Measurements from ENCODE around the gene LAMC3.

LAMC3 gene

DNA sequence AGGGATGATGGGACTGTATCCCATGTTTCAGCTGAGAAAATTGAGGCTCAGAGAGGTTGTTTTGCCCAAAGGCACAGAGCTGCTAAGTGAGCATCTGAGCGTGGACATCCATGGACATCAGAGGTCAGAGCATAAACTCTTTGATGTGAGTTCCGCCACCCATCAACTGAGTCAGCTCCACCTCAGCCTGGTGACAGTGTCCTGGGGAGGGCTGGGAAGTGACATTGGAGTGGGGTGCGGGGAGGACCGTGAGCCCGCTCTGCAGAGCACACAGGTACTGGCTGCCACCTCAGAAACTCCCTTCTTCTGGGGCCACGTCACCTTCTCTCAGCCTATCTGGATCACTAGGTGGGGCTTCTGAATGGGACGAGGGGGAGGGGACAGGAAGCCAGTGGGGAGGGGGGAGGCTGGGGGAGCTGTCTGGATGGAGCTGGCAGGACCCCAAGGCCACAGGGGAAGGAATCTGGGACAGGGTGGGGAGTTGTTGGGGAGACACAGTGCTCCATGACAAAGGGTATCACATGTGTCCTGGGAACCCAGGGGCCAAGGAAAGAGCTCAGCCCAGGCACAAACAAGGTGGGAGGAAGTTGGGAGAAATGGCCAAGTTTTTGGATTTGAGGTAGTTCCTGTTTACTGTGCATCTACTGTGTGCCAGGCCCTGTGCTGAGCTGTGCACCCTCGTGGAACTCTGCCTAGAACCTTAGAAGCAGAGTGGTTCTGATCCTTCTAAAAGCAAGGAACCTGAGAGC, 2.5 kb downstream of the LAMC3 start:
- no peak for DNase-seq (ENCODE audit: low spot score)

DNA sequence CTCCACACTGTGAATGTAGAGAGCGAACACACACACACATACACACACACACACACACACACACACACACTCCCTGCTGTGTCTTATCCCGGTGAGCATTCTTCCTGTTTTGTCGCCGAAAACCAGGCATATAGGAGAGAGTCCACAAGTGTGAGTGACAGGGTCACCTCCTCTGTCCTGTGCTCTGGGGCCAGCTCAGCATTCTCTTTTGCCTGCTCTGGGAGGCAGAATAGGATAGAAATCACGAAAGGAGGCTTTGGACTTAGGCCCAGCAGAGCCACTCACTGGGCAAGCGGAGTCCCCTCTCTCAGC, 3.0 kb downstream of the LAMC3 start:
- DNase-seq (ENCODE audit: low spot score), result no peak

DNA sequence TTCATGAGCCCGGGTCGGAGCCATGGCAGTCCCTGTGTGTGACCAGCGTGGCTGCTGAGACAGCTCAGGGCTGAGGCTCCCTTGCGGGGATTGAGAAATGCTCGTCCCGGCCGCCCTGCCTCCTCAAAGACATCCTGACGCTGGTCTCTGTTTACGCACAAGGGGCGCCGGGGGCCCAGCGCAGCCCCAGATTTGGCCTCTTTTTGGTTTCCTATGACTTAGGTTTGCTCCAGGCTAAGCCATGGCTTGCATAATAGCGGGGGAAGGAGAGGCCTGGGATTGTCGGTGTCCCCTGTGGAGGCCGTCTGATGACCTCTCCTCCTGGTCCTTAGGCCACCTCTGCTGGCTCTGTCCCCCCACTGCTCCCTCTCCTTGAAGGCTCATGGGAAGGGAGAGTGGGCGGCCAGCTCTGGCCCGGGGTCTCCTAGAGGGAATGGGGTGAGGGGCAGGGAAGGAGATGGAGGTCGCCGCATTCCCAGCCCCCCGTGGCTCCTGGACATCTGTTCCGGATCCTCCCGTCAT, 3.5 kb downstream of the LAMC3 start:
- DNase-seq (ENCODE audit: low spot score), result no peak

DNA sequence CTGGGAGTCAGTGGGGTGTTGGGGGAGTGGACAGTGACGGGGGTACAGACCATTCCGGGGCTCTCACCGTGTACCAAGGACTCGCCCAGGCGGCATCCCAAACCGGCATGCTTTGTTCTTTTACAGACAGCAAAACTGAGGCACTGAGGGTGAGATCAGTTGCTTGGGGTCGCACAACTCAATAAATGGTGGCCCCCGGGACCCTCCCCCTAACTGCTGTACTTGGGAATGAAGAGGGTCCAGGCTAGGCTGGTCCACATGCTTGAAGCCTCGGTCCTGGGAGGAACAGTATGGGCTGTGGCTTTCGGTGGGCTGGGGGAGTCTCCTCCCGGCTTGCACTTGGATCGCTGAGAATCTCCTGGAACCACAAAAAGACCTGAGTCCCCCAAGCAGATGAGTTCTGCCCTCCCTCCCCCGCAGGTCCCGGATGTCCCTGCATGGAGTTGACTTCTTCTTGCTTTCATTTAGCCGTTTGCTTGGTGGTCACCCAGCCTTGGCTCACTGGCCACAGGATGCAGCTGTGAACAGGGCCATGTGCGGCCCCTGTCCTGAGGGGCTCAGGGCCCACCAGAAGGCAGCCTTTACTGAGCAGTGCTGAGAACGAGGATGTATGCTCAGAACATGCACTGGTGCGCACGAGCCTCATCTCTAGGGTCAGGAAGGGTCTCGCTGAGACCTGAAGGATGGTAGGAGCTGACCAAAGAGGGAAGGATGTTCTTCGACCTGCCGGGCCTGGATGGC, 4.2 kb downstream of the LAMC3 start:
- no peak for DNase-seq (ENCODE audit: low spot score)

DNA sequence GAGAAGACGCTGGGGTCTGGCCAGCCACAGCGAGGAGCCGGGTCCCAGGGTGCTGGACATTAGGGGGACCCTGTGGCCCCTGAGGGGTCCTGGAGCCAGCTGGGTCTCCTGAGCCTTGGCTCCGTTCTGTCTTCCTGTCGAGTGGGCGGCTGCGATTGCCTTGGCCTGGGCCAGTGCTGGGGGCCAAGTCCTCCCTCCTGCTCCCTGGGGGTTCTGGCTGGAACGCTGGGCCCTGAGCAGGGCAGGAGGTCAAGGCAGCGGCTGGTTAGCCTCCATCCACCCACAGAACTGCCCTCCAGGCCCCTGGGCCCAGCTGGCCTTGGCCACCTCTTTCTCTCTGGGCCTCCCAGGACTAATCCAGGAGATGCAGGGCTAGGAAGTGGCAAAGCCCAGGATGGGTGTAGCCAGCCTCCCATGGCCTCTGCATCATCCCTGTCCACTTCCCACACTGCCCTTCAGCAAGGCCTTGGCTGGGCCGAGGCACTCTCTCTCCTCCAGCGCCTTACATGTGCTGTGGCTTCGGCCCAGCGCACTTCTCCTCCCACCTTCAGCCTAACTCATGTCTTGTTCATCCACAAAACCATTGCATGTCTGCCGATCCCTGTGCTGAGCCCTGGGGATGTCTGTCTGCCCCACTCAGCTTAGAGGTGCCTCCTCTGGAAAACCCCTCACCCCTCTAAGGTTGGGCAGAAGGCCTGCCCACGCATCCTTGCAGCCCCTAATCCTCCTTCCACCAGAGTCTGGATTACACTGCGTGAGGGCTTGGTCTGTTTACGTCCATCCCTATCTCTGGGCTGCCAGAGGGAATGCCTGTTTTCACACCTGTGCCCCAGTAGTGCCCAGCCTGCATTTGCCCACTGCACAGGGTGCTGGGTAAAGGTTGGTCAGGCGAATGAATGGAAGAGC, 5.0 kb downstream of the LAMC3 start:
- no peak for DNase-seq (ENCODE audit: low spot score)

DNA sequence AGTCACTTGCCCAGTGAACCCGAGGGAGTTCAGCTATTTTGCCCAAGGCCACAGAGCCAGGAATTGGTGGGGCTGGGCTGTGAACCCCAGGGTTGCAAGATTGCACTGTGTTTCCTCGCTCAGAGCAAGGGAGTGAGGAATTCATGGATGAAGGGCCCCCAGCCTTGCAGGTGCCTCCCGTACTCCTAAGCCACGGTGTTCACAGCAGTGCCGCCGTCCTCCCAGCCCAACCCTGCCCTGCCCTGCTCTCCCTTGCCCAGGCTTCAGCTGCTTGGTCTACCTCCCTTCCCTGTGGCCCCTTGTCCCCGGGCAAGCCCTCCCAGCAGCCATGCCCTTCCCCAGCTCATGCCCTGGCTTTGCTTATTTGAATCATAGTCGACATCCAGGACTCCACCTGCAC, 6.1 kb downstream of the LAMC3 start:
- DNase-seq (ENCODE audit: low spot score), result no peak

DNA sequence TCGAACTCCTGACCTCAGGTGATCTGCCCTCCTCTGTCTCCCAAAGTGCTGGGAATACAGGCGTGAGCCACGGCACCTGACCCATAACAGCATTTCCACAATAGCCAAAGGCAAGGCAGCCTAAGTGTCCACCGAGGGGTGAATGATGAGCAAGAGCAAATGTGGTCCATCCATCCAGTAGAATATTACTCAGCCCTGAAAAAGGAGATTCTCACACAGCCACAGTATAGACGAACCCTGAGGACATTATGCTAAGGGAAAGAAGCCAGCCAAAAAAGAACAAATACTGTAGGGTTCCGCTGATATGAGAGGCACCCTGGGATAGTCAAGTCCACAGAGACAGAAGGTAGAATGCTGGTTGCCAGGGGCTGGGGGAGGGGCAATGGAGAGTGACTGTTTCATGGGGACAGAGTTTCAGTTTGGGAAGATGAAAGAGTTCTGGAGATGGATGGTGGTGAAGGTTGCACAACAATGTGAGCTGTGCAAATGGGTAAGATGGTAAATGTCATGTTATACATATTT, 7.0 kb downstream of the LAMC3 start:
- DNase-seq (ENCODE audit: low spot score), result no peak

DNA sequence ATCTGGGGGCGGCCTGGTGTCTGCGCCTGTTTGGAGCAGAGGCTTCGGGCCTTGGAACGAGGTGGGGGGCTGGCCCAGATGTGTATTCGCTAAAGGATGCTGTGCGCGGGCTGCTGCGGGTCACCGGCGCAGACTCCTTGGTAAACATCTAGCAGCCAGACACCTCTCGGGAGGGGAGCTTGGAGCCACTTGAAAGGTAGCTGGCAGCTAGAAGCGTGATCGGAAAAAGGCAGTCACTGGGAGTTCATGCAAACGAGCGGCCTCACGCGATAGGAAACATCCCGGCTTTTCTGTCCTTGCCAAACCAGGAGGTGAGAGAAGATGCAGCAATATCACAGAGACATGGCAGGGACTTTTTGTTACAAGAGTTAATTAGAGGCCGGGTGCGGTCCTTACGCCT, 8.1 kb downstream of the LAMC3 start:
- no peak for DNase-seq (ENCODE audit: low spot score)

DNA sequence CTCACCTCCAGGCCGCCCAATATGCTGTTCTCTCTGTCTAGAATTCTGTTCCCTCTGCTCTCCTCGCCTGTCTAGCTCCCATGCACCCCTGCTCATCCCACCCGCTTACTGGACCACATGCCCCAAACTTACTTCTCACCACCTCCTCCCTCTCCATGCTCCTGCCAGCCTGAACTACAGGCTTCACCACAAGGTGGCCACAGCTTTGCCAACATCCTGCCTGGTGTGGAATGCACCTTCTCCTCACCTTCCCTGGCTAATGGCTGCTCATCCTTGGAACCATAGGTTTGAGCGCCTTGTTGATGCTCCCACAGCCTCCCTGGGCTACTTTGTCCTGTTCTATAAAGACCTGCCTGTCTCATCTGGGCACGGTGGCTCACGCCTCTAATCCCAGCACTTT, 9.6 kb downstream of the LAMC3 start:
- DNase-seq (ENCODE audit: low spot score), result no peak

DNA sequence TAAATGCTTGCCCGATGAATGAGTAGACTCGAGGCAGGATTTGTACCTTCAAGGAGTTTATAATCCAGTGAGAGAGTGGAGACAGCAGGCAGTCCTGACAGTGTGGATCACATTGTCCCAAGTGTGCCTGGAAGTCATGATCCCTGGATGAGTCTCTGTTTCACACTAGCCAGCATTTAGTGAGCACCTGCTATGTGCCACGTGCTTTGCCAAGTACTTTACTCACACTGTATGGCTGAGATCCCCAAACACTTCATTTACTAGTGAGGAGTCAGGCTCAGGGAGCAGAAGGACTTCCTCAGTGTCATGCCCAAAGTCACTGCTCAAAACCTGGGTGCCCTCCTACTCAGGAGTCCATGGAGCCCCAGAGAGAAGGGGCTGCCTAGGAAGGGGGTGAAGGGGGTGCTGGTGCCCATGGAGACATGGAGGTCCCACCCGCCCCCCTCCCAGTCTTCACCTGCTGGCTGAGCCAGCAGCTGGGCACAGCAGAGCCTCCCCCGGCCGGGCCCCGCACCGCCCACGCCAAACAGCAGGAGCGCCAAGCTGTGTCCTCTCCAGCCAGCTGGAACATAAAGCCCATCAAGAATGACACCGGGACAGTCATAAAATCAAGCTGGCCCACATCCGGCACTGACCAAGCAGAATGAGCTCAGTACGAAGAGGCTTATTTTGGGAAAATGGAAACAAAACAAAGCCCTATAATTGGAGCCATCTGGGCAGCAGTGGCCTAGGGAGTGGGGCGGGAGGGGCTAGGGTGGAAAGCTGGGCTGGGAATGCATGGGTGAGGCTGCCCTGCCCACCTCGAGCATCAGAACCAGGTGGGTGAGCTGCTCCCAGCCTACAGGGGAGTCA, 10.6 kb downstream of the LAMC3 start:
- DNase-seq (ENCODE audit: low spot score), result no peak

DNA sequence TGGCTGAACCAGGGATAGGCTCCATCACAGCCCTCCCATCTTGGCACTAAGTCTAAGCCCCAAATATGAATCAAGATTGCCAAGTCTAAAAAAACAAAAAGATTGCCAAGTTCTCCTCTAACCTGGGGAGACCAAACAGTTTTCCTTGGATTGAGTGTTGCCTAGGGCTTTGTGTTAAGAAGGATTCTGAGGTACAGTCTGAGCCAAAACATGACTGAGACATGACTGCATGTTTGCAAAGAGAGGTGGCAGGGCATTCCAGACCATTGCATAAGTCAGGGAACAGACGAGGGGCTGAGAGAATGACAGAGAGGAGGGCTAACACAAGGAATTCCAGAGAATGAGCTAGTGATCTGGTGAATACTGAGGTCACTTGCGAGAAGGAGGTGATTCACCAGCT, 11.4 kb downstream of the LAMC3 start:
- DNase-seq (ENCODE audit: low spot score), result no peak

DNA sequence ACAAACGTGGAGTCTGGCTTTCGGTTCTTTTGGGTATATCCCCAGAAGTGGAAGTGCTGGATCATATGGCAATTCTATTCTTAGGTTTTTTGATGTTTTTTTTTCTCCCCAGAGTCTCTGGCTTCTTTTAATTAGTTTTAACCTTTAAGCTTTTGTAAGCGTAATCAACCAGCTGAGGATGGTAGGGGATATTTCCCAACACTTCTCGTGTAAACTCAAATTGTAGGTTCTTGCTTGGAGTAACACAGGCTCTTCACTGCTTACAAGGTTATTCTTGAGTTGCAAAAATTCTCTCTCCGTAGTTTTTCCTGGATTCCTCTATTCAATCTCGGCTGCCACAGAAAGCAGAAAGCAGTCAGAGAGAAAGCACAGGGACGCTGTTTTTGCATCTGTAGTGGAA, 11.9 kb downstream of the LAMC3 start:
- DNase-seq (ENCODE audit: low spot score), result no peak

DNA sequence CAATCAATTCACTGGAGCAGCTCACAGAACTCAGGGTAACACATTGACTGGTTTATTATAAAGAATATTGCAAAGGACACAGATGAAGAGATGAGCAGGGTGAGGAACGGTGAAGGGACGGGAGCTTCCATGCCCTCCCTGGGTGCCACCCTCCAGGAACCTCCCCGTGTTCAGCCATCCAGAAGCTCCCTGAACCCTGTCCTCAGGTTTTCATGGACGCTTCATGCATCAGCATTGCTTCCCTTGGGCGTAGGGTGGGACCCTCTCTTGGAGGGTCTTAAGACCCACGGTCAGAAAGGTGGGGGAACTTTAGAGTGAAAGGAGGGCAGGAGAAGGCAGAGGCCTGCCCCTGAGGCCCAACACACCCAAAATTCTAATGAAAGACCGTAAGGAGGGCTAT, 12.8 kb downstream of the LAMC3 start:
- no peak for DNase-seq (ENCODE audit: low spot score)

DNA sequence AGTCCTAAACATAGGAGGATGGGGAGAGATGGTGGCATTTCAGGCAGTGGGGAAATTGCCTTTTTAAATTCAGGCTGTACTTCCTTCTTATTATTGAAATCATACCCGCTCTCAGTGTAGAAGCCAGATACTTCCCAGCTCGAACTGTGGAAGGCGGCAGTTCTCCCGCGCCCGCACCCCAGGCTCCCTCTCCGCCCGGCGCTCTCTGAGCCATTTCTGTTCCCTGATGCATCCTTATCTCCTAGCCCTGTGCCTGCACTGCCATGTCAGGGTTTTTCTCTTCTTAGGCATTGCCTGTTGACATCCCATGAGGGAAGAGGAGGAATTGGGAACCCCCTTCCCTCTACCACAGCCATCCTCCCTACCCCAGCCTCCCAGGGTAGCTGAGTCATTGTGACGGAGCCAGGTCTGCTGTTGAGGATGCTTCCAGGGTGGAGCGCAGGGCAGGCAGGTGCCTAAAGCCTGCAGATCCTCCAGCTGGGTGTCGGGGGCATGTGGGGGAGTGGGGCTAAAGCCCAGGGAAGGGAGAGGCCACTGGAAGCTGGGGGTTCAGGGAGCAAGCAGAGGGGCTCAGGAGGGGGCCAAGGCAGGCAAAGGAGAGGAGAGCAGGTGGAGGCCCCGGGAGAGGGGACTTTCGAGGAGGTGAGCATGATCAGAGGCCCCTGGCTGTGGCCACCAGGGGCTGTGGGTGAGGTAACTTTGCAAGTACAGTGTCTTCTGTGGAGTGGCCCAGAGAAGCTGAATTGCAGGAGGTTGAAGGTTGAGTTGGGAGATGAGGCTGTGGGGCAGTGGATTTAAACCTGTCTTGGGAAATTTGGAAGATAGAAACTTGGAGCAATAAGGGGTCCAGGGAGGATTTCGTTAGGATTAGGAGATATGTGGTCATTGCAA, 16.2 kb downstream of the LAMC3 start:
- DNase-seq (ENCODE audit: low spot score), result no peak

DNA sequence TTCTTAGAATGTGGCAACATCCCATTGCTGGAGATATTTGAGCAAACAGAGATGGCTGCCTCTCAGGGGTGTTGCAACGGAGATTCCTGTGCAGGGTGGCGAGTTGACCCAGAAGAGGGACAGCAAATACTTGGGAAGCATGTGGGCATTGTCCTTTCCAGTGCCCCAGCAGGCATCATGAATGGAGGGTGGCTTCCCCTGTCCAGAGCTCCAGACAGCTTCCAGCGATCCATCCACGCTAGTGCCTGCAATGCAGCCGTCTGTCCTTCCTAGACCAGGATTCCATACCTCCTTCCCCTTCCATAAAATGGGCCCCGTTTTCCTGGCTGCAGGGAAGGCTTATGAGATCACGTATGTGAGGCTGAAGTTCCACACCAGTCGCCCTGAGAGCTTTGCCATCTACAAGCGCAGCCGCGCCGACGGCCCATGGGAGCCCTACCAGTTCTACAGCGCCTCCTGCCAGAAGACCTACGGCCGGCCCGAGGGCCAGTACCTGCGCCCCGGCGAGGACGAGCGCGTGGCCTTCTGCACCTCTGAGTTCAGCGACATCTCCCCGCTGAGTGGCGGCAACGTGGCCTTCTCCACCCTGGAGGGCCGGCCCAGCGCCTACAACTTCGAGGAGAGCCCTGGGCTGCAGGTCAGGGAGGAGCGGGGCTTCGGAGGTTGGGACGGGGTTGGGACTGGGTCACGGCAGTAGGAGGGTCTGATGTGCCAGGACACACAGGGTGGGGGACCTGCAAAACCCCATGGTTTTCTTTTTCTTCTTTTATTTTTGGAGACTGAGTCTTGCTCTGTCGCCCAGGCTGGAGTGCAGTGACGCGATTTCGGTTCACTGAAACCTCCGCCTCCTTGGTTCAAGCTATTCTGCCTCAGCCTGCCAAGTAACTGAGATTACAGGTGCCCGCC, 17.2 kb downstream of the LAMC3 start:
- no peak for DNase-seq (ENCODE audit: low spot score)

DNA sequence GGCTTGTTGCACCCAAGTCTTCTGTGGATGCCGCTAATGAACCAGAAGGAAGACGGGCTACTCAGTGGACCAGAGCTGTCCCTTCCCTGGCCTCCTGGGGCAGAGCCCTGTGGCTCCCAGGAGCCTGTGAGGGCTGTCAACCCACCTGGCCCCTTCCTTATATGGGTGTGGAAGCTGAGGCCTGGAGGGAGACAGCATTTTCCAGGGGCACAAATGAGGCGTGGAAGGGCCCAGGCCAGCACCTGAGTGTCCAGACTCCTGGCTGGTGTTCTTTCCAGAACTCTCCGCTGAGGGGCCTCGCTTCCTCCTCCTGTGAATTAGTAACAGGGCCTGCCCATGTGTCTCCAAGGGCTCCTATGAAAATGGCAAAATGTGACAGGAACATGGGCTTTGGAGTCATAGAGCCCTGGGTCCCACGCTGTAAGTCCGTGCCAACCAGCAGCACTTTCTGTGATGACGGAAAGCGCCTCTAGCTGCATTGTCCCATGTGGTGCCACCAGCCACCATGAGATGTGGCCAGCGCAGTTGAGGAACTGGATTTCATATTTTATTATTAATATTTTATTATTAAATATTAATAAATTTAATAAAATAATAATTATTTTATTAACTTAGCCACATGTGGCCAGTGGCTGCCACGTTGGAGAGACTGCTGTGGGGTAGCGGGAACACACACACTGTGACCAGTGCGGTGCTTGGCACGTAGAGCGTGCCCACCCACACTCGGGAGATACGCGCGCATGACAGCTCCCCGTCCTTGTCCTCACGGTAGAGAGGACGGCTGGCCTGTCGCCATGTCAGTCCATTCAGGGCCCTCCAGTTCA, 18.3 kb downstream of the LAMC3 start:
- DNase-seq (ENCODE audit: low spot score), result no peak

DNA sequence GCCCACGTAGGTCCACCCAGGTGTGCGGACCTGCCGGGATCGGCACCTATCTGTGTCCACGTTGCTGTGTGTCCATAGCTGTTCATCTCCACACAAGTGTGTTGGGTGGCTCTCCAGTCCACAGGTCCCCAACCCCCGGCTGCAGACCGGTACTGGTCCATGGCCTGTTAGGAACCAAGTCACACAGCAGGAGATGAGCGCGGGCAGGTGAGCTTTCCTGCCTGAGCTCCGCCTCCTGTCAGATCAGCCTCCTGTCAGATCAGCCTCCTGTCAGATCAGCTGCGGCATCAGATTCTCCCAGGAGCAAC, 18.9 kb downstream of the LAMC3 start:
- no peak for DNase-seq (ENCODE audit: low spot score)

DNA sequence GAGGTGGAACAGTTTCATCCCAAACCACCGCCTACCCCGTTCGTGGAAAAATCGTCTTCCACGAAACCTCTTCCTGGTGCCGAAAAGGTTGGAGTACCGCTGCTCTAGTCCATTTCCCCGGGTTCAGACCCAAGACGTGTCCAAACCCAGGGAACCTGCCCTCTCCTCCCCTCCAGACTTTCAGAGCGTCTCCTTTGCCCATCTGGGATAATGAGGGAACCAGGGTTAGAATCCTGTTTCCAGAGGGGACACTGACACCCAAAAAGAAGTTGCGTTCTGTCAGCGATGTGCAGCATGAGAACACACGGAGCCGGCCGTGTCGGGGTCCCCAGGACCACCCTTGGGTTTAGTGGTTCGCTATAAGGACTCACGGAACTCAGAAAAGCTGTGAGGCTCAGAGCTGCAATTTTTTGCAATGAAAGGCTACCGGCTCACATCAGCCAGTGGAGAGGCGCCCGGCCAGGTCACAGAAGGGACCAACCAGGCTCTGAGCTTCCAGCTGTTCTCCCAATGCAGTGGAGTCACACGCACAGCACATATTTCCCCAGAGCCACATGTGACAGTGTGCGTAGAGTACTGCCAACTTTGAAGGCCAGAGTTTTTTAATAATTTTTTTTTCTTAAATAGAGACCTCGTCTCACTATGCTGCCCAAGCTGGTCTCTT, 19.4 kb downstream of the LAMC3 start:
- no peak for DNase-seq (ENCODE audit: low spot score)
